ENCODE results near the gene SLC12A4. TPM values are rescaled to one million over a fixed set of nuclear protein-coding genes. Genes with fewer than 3 reads are reported as not detected.

The SLC12A4 gene
- total RNA-seq, 6 experiments from 2014 or later: 17.2 to 40.0 (median 21.9) TPM

DNA sequence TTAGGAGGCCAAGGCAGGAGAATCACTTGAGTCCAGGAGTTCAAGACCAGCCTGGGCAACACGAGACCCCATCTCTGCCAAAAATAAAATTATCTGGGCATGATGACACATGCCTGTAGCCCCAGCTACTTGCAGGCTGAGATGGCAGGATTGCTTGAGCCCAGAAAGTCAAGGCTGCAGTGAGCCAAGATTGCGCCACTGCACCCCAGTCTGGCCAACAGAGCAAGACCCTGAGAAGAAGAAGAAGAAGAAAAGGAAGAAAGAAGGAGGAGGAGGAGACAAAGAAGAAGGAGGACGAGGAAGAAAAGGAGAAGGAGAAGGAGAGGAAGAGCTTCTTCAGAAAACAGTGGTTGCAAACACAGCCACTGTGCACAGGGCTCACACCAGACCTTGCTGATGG, 20.2 kb upstream of the SLC12A4 start:
- TF ChIP-seq, protein P1, sequence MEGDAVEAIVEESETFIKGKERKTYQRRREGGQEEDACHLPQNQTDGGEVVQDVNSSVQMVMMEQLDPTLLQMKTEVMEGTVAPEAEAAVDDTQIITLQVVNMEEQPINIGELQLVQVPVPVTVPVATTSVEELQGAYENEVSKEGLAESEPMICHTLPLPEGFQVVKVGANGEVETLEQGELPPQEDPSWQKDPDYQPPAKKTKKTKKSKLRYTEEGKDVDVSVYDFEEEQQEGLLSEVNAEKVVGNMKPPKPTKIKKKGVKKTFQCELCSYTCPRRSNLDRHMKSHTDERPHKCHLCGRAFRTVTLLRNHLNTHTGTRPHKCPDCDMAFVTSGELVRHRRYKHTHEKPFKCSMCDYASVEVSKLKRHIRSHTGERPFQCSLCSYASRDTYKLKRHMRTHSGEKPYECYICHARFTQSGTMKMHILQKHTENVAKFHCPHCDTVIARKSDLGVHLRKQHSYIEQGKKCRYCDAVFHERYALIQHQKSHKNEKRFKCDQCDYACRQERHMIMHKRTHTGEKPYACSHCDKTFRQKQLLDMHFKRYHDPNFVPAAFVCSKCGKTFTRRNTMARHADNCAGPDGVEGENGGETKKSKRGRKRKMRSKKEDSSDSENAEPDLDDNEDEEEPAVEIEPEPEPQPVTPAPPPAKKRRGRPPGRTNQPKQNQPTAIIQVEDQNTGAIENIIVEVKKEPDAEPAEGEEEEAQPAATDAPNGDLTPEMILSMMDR (IDR thresholded peaks at IDR 0.05): no peak
- no peak for TF ChIP-seq POLR2A (IDR thresholded peaks at IDR 0.05)
- 53% methylated on average over 3 of the region's 3 CpGs for WGBS (ENCODE audit: insufficient coverage, low coverage, low lambda C conversion rate, missing lambda C conversion rate)
- no peak for DNase-seq
- no peak for ATAC-seq
- Histone ChIP-seq H3K9me3 (no peaks in the 10 kb centered on the region), H3K27me3 (no peaks in the 10 kb centered on the region), H3K4me3 (no peak overlapping the region), H3K4me1 (peaks cover 0 to 7% (median 0%) of the 10 kb centered on the region in 4 donors), H3K36me3 (no peaks in the 10 kb centered on the region), H3K27ac (no peak overlapping the region)
- intact Hi-C loops (cut with DNase I): no loop called here

DNA sequence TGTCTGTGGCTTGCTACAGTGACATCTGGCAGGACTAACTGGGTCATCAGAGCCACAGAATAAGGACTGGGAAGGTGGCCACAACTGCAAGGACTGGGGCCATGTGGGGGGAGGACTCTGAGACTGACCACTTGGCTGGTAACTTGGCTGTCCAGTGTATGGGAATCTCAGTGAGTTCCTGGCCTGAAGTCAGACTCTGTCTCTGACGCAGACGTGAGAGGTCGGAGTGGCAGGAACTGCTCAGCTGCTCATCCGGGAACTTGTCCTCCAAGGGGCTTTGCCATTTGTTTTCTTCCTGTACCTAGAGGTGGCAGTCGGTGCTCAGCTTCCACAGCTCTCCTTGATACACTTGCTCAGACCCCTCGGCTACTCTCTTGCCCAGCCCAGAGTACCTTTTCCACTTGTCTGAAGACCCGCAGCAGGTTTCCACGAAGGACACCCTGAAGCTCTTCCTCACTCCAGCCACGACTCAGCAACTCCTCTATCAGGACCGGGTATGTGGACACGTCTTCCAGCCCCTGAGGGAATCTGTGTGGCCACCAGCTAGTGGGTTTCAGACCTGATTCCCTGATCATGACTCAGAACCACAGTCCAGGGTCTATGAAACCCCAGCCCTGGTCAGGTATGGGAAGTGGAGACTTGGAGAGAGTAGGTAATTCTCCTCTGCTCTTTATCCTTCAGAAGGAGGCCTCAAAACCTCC, 19.2 kb upstream of the SLC12A4 start:
- intact Hi-C loops (cut with DNase I): no loop called here
- Histone ChIP-seq H3K4me1 (no peaks in the 10 kb centered on the region), H3K27me3 (no peaks in the 10 kb centered on the region), H3K9me3 (no peaks in the 10 kb centered on the region), H3K4me3 (no peak overlapping the region), H3K27ac (peak overlapping the region in 2 of 3 donors; percentile 33 to 56), H3K36me3 (no peaks in the 10 kb centered on the region)
- DNase-seq: no peak
- WGBS (ENCODE audit: insufficient coverage, low coverage, low lambda C conversion rate, missing lambda C conversion rate): 66% methylated on average over 5 of the region's 11 CpGs
- peak; percentile 58 to 73 (median 68) for ATAC-seq
- TF ChIP-seq POLR2A (IDR thresholded peaks at IDR 0.05): no peak
- TF ChIP-seq, protein P1 (IDR thresholded peaks at IDR 0.05): no peak

DNA sequence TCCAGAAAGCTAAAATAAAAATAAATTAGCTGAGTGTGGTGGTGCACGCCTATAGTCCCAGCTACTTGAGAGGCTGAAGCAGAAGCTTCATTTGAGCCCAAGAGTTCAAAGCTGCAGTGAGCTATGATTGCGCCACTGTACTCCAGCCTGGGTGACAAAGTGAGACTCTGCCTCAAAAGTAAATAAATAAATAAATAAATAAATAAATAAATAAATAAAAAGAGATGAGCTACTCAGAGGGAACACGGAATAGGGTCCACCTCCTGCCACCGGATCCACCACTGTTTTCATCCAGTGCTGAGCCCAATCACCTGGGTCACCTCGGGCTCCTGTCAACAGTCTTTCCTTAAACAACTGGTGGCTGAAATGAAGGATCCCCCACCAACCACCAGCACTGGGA, 18.5 kb upstream of the SLC12A4 start:
- peak overlapping the region in 1 of 3 donors; percentile 33 for H3K27ac ChIP-seq
- H3K36me3 ChIP-seq: no peaks in the 10 kb centered on the region
- intact Hi-C loops (cut with DNase I): no loop called here

DNA sequence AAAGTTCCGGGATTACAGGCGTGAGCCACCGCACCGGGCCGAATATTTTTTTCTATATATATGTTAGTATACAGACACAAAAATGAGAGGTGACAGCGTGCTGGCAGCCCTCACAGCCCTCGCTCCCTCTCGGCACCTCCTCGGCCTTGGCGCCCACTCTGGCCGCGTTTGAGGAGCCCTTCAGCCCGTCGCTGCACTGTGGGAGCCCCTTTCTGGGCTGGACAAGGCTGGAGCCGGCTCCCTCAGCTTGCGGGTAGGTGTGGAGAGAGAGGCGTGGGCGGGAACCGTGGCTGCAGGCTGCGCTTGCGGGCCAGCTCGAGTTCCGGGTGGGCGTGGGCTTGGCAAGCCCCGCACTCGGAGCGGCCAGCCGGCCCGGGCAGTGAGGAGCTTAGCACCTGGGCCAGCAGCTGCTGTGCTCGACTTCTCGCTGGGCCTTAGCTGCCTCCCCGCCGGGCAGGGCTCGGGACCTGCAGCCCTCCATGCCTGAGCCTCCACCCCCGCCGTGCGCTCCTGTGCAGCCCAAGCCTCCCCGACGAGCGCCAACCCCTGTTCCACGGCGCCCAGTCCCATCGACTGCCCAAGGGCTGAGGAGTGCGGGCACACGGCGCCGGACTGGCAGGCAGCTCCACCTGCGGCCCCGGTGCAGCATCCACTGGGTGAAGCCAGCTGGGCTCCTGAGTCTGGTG, 13.7 kb upstream of the SLC12A4 start:
- Histone ChIP-seq H3K4me1 (no peaks in the 10 kb centered on the region), H3K9me3 (no peaks in the 10 kb centered on the region), H3K27me3 (no peaks in the 10 kb centered on the region), H3K27ac (no peak overlapping the region), H3K36me3 (no peaks in the 10 kb centered on the region), H3K4me3 (no peak overlapping the region)
- WGBS (ENCODE audit: insufficient coverage, low coverage, low lambda C conversion rate, missing lambda C conversion rate): 93% methylated on average over 5 of the region's 49 CpGs
- no peak for TF ChIP-seq POLR2A (IDR thresholded peaks at IDR 0.05)
- TF ChIP-seq, protein P1 (IDR thresholded peaks at IDR 0.05): no peak
- DNase-seq (peak in 1 of 3 donors; percentile 43), ATAC-seq (no peak)
- intact Hi-C loops (cut with DNase I): no loop called here

More for the DNA sequence above, 18.5 kb upstream of the SLC12A4 start:
- ATAC-seq (no peak), DNase-seq (no peak)
- Histone ChIP-seq H3K4me3 (no peak overlapping the region), H3K4me1 (no peaks in the 10 kb centered on the region), H3K27me3 (no peaks in the 10 kb centered on the region), H3K9me3 (no peaks in the 10 kb centered on the region)
- 79% methylated on average over 5 of the region's 5 CpGs for WGBS (ENCODE audit: insufficient coverage, low coverage, low lambda C conversion rate, missing lambda C conversion rate)
- no peak for TF ChIP-seq POLR2A (IDR thresholded peaks at IDR 0.05)
- TF ChIP-seq, protein P1 (IDR thresholded peaks at IDR 0.05): no peak

Data from right lobe of liver (tissue), 6 donors.